Uterus (tissue), 2 donors: Measurements from ENCODE around the gene CD151.

Source experiments
- POLR2A ChIP-seq, 2 donors: fragments of 450-650 bp; IDR thresholded peaks; one replicate each; pipeline ENCODE4 v1.6.1; 2016; ENCODE audit warnings: antibody characterized with exemption in 2 of 2, mild to moderate bottlenecking in 1 of 2, moderate library complexity in 1 of 2
- TF ChIP-seq, protein P1 (sequence below), 4 experiments: fragments of 200-600 bp in 2 of 4; fragments of 450-650 bp in 2 of 4; sonication (generic) in 2 of 4; IDR thresholded peaks; one replicate each; pipeline ENCODE4 v1.5.1; 2016 to 2019; ENCODE audit warnings: antibody characterized with exemption in 4 of 4, mild to moderate bottlenecking in 2 of 4, moderate library complexity in 1 of 4

DNA sequence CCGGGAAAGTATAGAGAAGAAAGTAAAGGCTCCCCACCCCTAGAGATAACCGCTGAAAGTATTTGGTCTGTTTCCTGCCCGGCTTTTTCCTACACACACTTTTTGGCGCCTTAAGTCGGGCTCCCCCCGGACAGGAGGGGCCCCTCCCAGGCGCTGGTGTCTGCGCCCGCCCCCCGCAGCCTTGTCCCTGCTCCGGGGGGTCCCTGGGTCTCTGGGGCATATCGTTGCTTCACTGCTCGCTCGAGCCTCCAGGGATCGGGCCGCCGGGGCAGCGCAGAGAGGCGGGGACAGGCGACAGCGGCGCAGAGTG, 6.0 kb upstream of the CD151 start:
- TF ChIP-seq, protein P1, sequence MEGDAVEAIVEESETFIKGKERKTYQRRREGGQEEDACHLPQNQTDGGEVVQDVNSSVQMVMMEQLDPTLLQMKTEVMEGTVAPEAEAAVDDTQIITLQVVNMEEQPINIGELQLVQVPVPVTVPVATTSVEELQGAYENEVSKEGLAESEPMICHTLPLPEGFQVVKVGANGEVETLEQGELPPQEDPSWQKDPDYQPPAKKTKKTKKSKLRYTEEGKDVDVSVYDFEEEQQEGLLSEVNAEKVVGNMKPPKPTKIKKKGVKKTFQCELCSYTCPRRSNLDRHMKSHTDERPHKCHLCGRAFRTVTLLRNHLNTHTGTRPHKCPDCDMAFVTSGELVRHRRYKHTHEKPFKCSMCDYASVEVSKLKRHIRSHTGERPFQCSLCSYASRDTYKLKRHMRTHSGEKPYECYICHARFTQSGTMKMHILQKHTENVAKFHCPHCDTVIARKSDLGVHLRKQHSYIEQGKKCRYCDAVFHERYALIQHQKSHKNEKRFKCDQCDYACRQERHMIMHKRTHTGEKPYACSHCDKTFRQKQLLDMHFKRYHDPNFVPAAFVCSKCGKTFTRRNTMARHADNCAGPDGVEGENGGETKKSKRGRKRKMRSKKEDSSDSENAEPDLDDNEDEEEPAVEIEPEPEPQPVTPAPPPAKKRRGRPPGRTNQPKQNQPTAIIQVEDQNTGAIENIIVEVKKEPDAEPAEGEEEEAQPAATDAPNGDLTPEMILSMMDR (IDR thresholded peaks at IDR 0.05) = no peak
- TF ChIP-seq POLR2A (IDR thresholded peaks at IDR 0.05) = no peak
